Muscle of arm (tissue), 12 donors: Measurements from ENCODE around the gene MUC5B. TPM values are rescaled to one million over a fixed set of nuclear protein-coding genes. Genes with fewer than 3 reads are reported as not detected.

Experiments used
- polyA plus RNA-seq, 12 donors: library from polyadenylated mRNA; unstranded; fragments of 120-200 nt; gene quantifications; one replicate each; pipeline ENCODE4 v1.2.1, GENCODE V29; 2013; ENCODE audit not compliant: insufficient read length in 12 of 12

The MUC5B gene
- polyA plus RNA-seq, 12 donors, result 0.01 to 12.7 (median 0.16) TPM; not detected in 5

Other genes with a start within 250 kb of the MUC5B start
- gene MUC6, start 186.3 kb upstream of the MUC5B start, polyA plus RNA-seq, result 1 to 10 TPM in 1 of 12 donors, under 1 TPM in 9, not detected in 2; 0.10 to 1.4 (median 0.31) TPM
- 10 to 100 TPM in 1 of 12 donors, under 1 TPM in 8, not detected in 3; 0.01 to 62.5 (median 0.08) TPM for gene MUC2, start 148.2 kb upstream of the MUC5B start, polyA plus RNA-seq
- gene MUC5AC, start 65.1 kb upstream of the MUC5B start, polyA plus RNA-seq, result under 1 TPM in 2 of 12 donors, not detected in 10; 0.01 to 0.09 TPM
- 10 to 100 TPM in 11 of 12 donors, not detected in 1; 20.1 to 34.3 (median 22.1) TPM for gene TOLLIP, start 86.6 kb downstream of the MUC5B start, polyA plus RNA-seq
- 1 to 10 TPM in 7 of 12 donors, under 1 TPM in 3, not detected in 2; 0.59 to 2.6 (median 1.2) TPM for gene BRSK2, start 166.9 kb downstream of the MUC5B start, polyA plus RNA-seq